Brain pericyte (primary cell): Measurements from ENCODE around the gene INPP5B.
"Not testable (repeated sequence)": the region's sequence is repeated elsewhere in the genome, so short reads cannot be mapped to it uniquely, and the experiment has no call there.

Experiments used
- DNase-seq: peaks from one replicate; pipeline ENCODE4 v3.0.0-alpha.2; 2012; ENCODE audit warnings: low read depth, low spot score

The INPP5B gene

DNA sequence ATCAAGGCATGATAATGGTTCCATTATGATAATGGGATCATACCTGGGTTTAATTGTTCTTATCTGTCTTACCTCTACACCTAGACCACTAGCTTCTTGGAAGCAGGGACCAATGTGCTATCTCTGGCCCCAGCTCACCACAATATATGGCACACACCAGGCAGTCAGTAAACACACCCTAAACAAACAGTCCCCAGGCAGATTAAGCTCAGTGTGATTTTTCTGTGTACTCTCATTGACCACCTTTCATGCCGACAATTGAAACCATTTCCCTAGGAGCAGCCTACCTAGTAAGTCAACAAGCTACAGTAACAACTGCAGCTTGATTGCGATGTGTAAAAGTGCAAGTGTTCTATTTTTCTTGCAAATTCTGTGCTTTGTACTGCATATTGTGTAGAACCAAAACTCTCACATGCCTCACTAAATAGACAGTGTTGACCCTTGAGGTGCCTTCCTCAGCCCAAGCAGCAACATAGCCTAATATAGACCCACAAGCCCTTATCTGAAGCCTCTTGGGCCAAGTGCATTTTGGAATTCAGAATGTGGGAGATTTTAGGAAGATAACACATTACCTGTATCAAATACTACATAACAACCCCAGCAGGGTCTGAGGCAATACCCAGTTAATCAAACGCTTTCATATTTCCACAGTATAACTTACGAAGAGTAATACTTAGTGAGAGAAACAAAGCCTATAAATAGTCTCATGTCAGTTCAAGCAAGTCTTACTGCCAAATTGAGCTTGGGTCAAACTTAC lies 32.0 kb downstream of the INPP5B start:
- no peak for DNase-seq

DNA sequence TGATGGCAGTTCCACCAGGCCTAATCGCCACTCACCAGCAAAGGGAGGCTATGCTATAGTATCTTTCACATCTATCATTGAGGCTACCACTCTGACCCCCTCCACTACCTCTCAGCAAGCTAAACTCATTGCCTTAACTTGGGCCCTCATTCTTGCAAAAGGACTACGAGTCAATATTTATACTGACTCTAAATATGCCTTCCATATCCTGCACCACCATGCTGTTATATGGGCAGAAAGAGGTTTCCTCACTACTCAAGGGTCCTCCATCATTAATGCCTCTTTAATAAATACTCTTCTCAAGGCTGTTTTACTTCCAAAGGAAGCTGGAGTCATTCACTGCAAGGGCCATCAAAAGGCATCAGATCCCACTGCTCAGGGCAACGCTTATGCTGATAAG lies 35.4 kb downstream of the INPP5B start:
- DNase-seq: not testable (repeated sequence)

DNA sequence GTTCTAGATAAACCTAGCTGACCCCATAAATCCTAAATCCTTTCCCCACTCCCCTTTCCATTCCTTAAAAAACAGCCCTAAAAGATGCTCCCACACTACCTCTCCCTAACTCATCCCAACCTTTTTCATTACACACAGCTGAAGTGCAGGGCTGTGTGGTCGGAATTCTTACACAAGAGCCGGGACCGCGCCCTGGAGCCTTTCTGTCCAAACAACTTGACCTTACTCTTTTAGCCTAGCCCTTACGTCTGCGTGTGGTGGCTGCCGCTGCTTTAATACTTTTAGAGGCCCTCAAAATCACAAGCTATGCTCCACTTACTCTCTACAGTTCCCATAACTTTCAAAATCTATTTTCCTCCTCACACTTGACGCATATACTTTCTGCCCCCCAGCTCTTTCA lies 36.0 kb downstream of the INPP5B start:
- DNase-seq: not testable (repeated sequence)

DNA sequence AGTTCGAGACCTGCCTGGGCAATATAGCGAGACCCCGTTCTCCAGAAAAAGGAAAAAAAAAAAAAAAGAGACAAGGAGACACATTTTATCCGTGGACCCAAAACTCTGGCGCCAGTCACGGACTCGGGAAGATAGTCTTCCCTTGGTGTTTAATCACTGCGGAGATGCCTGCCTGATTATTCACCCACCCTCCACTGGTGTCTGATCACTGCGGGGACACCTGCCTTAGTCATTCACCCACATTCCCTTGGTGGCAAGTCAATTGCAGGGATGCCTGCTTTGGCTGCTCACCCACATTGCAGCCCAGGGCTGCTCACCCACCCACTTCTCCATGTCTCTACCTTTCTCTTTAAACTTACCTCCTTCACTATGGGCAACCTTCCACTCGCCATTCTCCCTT lies 38.3 kb downstream of the INPP5B start:
- not testable (repeated sequence) for DNase-seq

DNA sequence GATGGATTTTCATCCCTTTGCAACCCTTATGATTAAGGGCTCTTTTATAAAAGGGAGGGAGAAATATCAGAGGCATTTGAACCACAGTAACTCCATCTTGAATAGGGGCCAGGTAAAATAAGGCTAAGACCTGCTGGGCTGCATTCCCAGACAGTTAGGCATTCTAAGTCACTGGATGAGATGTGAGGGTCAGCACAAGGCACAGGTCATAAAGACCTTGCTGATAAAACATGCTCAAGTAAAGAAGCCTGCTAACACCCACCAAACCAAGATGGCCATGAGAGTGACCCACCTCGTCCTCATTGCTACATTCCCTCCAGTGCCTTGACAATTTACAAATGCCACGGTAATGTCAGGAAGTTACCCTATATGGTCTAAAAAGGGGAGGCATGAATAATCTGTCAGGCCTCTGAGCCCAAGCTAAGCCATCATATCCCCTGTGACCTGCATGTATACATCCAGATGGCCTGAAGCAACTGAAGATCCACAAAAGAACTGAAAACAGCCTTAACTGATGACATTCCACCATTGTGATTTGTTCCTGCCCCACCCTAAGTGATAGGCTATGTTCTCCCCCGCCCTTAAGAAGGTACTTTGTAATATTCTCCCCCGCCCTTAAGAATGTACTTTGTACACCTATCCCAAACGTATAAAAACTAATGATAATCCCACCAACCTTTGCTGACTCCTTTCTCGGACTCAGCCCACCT lies 39.3 kb downstream of the INPP5B start:
- not testable (repeated sequence) for DNase-seq

DNA sequence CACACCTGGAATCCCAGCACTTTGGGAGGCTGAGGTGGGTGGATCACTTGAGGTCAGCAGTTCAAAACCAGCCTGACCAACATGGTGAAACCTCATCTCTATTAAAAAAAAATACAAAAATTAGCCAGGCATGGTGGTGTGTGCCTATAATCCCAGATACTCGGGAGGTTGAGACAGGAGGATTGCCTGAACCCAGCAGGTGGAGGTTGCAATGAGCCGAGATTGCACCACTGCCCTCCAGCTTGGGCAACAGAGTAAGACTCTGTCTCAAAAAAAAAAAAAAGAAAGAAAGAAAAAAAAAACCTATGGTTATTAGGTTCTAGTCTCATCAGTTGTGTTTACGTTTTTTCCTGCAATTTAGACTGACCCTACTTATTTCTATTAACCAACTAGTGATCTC lies 40.3 kb downstream of the INPP5B start:
- not testable (repeated sequence) for DNase-seq

DNA sequence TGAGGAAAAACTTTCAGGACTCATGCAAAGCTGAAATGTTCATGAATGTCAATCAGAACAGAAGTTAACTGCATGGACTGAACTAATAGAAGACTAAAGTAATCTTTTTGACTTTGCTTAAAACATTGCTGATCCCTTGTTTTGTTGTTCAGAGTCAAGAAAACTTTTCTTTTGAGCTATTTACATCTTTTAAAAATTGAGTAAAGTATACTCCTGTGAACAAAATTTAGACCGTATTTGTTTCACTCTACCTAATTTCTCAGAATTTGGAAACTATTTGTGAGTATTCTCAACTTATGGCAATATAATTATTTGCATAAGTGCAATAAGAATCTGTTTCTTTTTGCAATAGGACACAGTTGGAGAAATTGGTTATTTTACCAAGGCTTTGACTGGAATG lies 41.1 kb downstream of the INPP5B start:
- no peak for DNase-seq

DNA sequence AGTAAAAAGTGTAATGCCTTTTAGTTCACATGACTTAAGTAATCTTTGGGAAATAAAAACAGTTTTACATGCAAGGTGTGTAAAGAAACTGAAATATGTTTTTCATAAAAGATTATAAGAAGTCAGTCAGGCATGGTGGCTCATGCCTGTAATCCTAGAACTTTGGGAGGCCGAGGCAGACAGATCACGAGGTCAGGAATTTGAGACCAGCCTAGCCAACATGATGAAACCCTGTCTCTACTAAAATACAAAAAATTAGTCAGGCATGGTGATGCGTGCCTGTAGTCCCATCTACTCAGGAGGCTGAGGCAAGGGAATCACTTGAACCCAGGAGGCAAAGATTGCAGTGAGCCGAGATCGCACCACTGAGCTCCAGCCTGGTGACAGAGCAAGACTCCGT lies 42.9 kb downstream of the INPP5B start:
- not testable (repeated sequence) for DNase-seq

DNA sequence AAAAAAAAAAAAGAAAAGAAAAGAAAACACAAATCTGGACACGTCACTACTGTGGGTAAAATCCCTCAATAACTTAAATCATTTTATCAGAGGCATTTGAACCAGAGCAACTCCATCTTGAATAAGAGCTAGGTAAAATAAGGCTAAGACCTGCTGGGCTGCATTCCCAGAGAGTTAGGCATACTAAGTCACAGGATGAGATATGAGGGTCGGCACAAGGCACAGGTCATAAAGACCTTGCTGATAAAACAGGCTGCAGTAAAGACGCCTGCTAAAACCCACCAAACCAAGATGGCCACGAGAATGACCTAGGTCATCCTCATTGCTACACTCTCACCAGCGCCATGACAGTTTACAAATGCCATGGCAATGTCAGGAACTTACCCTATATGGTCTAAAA lies 43.9 kb downstream of the INPP5B start:
- no peak for DNase-seq

DNA sequence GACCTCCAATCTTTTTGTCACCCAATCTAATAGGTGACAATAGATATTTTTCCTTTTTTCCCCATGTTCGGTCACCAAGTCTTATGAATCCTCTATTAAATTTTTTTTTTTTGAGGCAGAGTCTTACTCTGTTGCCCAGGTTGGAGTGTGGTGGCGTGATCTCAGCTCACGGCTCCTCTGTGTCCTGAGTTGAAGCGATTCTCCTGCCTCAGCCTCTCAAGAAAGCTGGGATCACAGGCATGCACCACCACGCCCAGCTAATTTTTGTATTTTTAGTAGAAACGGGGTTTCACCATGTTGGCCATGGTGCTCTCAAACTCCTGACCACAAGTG lies 45.0 kb downstream of the INPP5B start:
- no peak for DNase-seq

DNA sequence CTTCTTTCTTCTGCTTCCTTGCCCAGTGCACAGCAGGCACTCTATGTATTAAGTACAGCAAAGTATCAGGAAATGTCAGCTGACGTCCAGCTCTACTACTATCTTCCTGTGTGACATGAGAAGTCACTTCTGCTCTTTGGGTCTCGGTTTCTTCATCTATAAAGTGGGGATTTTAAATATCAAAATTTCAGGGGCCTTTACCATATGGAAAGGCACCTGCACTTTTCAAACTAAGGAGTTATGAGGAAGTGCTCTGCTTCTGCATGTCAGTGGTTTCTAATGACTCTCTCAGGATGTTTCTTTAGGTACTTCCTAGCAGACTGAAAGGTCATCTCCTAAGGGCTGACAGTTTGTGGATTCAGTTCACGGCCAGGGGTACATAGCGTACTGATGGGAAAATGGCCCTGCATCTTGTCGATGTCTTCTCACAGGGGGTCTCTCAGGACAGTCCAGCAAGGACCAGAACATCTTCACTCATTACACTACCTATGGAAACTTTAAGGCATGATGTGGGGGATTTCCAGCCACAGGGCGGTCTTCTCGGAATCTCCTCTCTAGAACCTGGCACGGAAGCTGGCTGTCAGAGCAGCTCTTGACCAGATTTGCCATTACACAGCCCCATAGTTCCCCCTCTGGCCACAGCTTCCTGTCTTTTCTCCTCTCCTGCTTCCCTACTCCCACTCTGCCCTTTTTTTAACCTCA lies 45.5 kb downstream of the INPP5B start:
- no peak for DNase-seq

DNA sequence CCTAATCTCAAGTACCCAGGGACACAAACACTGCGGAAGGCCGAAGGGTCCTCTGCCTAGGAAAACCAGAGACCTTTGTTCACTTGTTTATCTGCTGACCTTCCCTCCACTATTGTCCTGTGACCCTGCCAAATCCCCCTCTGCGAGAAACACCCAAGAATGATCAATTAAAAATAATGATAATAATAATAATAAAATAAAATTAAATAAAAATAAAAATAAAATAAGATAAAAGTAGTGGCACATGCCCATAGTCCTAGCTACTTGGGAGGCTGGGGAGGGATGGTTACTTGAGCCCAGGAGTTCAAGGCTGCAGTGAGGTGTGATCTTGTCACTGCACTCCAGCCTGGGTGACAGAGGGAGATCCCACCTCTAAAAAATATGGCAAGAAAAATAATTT lies 49.3 kb downstream of the INPP5B start:
- not testable (repeated sequence) for DNase-seq

DNA sequence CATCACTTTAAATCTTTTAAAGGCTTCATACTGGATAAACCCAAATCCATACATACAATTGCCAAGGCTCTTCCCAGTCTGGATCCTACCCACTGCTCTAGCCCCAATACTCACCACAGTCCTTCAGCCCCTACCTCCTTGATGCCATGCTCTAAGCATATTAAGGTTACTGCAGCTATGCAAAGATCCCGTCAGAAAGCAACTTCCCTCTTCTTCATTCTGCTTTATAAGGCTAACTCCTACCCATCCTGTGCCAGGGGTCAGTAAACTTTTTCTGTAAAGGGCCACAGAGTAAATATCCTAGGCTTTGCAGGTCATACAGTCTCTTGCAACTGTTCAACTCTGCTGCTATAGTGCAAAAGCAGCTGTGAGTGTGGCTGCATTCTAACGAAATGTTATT lies 53.2 kb downstream of the INPP5B start:
- no peak for DNase-seq

DNA sequence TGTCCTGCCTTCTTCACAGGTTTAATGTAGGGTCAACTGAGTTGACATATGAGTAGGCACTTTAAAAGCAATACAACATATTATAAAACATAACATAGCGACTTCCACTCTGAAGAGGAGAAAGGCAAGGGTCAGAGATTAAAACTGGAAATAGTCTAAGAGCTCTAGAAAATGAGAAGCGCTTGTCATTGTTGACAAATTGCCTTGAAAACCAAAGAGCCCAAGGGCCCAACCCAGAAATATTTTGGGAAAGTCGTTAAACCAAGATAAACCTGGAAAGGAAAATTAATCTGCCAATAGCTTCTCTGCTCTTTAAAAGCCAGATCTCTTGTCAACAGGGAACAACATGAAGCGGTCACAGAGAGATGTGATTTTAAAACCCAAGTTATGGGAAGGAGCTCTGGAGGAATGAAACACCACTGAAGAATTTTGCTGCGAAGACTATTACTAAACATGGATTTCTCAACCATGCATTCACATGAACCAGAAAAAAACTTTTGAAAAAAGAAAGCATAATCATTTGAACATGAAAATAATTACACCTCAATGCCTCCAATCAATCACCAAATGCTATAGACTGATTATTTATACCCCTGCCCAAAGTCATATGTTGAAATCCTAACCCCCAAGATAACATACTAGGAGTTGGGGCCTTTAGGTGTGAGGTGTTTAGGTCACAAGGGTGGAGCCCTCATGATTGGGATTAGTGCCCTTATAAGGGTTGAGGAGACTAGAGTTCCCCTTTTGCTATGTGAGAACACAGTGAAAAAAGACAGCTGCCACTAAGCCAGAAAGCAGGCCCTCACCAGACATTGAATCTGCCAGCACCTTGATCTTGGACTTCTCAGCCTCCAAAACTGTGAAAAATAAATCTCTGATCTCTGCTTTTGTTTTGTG lies 54.5 kb downstream of the INPP5B start:
- no peak for DNase-seq

DNA sequence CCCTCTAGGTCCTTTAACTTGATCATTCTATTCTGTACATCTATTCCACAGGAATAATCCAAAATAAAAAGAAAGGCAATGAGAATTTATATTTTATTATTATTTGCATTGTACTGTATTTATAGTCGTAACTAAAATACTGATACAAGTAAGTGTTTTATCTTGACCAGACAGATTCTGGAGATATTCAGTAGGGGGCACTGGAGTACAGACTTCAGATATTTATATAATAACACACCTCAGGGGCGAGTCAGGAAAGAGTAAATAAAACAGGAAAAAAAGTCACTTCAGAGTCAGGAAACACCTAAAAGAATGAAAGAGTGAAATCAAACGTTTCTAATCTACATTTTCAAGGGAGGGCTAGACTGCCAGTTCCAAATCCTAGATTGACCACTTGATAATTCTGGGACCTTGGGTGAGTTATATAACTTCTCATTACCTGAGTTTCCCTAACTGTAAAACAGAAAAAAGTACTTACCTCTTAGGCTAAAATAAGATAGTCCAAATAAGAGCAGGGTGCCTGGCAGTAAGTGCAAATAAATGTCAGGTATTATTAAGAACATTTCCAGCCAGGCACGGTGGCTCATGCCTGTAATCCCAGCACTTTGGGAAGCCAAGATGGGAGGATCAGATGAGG lies 56.4 kb downstream of the INPP5B start:
- no peak for DNase-seq

DNA sequence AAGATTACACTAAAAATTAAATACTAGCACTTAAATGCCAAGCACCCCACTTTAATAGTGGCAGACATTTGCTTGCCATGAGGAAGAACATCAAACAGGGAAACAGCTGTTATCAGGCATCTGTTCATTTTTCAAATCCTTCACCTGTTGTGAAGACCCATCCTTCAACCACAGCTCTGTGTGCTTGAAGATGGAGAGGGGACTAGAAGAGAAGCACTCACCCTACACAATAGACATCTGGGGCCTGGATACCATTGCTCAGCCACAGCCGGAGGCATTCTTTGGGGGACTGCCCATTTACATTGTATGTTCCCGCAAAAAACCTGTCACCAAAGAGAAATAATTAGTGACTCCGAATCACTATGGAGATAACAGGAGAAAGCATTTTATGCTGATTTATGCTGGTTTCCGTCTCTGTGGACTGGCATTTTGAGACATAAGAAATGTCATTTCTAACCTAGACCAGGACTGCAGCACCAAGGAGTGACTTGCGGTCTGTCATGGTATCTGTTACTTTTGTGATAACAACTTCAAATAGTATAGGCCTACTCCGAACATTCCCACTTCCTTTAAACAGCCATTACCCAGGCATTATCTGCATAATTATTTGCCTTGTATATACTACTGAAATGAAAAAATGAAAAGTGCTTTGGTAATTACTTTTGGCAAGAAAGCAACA lies 58.7 kb downstream of the INPP5B start:
- DNase-seq: no peak

DNA sequence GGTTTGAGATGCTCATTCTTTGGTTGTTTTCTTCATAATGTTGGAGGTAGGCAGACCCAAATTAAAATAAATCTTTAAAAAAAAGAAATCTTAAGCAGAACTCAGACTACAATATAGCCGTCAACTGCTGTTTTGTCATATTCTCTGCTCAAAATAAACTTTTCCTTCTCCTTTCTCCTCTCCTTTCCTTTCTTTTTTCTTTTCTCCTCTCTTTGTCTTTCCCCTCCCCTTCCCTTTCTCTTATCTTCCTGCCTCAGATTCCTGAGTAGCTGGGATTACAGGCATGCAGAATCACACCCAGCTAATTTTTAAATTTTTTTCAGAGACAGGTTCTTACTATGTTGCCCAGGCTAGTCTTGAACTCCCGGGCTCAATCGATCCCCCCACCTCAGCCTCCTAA lies 62.7 kb downstream of the INPP5B start:
- DNase-seq: no peak

DNA sequence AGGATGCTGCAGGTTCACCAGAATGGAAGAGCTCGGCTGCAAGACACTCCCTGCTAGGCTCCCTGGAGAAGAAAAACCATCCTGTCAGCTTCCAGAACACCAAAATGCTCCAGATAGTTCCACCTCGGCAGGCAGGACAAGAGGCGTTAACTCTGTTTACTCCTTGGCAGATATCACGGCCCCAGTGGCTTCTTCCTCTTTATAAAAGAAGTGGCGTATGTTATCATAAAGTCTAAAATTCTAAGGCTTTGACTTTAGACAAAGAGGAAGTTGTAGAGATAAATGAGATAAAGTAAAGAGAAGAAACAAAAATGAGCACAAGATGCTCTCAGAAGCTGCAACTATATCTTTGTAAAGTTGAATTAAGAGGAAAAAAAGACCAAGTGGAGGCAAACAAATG lies 63.2 kb downstream of the INPP5B start:
- DNase-seq: no peak

DNA sequence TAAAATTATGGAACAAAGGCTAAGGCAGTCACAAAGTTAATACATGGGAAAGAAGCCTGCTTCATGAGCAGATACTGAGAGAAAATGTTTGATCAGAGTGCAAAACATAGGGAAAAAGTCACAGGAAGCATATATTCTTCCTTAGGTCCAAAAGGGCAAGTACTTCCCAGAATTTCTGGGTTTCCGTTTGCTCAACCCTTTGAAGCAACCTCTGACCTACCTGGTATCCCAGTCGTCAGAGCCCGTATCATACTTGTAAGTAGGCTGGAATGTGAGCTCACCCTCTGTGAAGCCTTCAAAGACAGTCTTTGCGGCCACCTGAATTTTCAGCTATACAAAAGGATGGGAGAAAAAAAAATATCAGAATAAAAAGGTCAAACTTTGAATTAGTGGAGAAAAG lies 67.0 kb downstream of the INPP5B start:
- DNase-seq: no peak

DNA sequence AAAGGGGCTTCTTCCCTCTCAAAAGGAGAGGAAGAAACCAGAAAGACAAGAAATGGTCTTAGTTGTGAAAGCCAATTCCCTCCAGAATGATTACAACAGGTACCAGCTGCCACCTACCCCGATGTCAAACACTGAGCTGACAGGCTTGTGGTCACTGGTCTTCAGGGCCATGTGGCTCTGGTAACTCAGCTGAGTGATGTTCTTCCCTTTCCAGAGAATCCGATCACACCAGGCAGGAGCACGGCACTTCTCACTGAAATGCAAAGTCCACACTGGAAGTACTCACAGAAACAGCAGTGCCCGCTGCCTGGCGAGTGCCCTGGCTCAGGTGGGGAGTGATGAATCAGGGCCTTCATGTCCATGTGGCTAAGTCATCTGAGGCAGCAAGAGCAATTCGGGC lies 68.8 kb downstream of the INPP5B start:
- DNase-seq: no peak

DNA sequence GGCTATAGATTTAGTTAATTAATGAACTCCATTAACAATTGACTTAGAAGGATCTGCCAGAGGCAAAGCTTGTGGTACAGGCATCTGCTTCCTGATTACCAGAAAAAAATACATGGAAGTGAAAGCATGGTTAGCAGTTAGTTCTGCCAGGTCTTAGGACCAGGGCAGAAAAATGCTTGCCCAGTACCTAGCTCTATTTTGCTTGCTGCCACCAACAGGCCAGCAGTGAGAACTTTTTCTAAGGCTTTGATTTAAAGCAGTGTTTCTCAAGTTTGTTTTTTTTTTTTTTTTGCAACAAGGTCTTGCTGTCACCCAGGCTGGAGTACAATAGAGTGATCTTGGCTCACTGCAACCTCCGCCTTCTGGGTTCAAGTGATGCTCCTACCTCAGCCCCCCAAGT lies 71.0 kb downstream of the INPP5B start:
- no peak for DNase-seq
